Measurements from ENCODE around the gene SLC5A12. TPM values are rescaled to one million over a fixed set of nuclear protein-coding genes. Genes with fewer than 3 reads are reported as not detected.

The SLC5A12 gene
- total and polyA plus RNA-seq, 10 of the 15 experiments (the other 5 are each of a cell fraction or from before 2014, with no cell fraction given), result 0.06 to 0.15 TPM; not detected in 8

- ATAC-seq (no peak), FAIRE-seq (no peak), DNase-seq (ENCODE audit: low read depth, low spot score) (no peak)
- Histone ChIP-seq H2AFZ (ENCODE audit: control insufficient read depth, low read depth, low read length) (no peak overlapping the region), H3K4me3 (no peak overlapping the region), H3K79me2 (ENCODE audit: control insufficient read depth, insufficient read depth, low read length) (no peaks in the 10 kb centered on the region), H3K4me2 (ENCODE audit: control insufficient read depth, insufficient read depth) (no peak overlapping the region), H3K27me3 (replicated peaks in 1 of 2; ENCODE audit: control insufficient read depth in 2 of 2, insufficient read depth in 2 of 2, low read length in 1 of 2) (no peaks in the 10 kb centered on the region), H3K36me3 (ENCODE audit: control insufficient read depth in 2 of 2, insufficient read depth in 2 of 2, low read length in 1 of 2) (no peaks in the 10 kb centered on the region), H3K9me3 (replicated peaks; ENCODE audit: control insufficient read depth, insufficient read depth, low read length) (no peaks in the 10 kb centered on the region), H3K9ac (ENCODE audit: control insufficient read depth, insufficient read depth, low read length) (no peak overlapping the region), H4K20me1 (ENCODE audit: control insufficient read depth, insufficient read depth) (no peaks in the 10 kb centered on the region), H3K4me1 (ENCODE audit: control insufficient read depth, insufficient read depth, low read length) (no peaks in the 10 kb centered on the region), H3K27ac (ENCODE audit: control insufficient read depth, insufficient read depth) (no peak overlapping the region)
- CTCF ChIA-PET, result interaction anchor here (1.1 kb wide), 1 partner anchor 95 kb away, joined by 4 read pairs; no protein-coding TSS in a partner anchor
- TF ChIP-seq, protein P1, sequence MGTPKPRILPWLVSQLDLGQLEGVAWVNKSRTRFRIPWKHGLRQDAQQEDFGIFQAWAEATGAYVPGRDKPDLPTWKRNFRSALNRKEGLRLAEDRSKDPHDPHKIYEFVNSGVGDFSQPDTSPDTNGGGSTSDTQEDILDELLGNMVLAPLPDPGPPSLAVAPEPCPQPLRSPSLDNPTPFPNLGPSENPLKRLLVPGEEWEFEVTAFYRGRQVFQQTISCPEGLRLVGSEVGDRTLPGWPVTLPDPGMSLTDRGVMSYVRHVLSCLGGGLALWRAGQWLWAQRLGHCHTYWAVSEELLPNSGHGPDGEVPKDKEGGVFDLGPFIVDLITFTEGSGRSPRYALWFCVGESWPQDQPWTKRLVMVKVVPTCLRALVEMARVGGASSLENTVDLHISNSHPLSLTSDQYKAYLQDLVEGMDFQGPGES (IDR thresholded peaks at IDR 0.05), result no peak
- TF ChIP-seq PKNOX1 (IDR thresholded peaks at IDR 0.05) (no peak), YY1 (IDR thresholded peaks at IDR 0.05; ENCODE audit: low read depth, low read length) (no peak), RUNX3 (IDR thresholded peaks at IDR 0.05; ENCODE audit: low read length) (no peak)
- TF ChIP-seq, protein P2, sequence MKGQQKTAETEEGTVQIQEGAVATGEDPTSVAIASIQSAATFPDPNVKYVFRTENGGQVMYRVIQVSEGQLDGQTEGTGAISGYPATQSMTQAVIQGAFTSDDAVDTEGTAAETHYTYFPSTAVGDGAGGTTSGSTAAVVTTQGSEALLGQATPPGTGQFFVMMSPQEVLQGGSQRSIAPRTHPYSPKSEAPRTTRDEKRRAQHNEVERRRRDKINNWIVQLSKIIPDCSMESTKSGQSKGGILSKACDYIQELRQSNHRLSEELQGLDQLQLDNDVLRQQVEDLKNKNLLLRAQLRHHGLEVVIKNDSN (IDR thresholded peaks at IDR 0.05; ENCODE audit: borderline replicate concordance, extremely low read length, insufficient read depth, low read depth, low read length), result no peak
- TF ChIP-seq, protein P3, sequence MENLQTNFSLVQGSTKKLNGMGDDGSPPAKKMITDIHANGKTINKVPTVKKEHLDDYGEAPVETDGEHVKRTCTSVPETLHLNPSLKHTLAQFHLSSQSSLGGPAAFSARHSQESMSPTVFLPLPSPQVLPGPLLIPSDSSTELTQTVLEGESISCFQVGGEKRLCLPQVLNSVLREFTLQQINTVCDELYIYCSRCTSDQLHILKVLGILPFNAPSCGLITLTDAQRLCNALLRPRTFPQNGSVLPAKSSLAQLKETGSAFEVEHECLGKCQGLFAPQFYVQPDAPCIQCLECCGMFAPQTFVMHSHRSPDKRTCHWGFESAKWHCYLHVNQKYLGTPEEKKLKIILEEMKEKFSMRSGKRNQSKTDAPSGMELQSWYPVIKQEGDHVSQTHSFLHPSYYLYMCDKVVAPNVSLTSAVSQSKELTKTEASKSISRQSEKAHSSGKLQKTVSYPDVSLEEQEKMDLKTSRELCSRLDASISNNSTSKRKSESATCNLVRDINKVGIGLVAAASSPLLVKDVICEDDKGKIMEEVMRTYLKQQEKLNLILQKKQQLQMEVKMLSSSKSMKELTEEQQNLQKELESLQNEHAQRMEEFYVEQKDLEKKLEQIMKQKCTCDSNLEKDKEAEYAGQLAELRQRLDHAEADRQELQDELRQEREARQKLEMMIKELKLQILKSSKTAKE (IDR thresholded peaks at IDR 0.05; ENCODE audit: low read depth, poor library complexity, severe bottlenecking), result no peak
- RAD21 ChIA-PET (ENCODE audit: unreplicated experiment), result no interaction called here
- intact Hi-C loops (cut with micrococcal nuclease; ENCODE audit: unreplicated experiment), result no loop called here
- no TSS peak for BruUV-seq (replicated peaks)
- in situ Hi-C loops (cut with MboI), result no loop called here
- 77% methylated on average over 1 of the region's 1 CpG for WGBS (ENCODE audit: insufficient coverage, insufficient replicate concordance, low lambda C conversion rate, missing lambda C conversion rate)
- SMC1A ChIA-PET (ENCODE audit: uncharacterized antibody, unreplicated experiment), result interaction anchor here (1.2 to 1.4 kb wide), 2 partner anchors 16 to 85 kb away, joined by 3 to 4 read pairs; no protein-coding TSS in a partner anchor
- POLR2A ChIA-PET, result no interaction called here
Measured at GRCh38 chr11:26662916-26663315, 58.9 kb downstream of the SLC5A12 start.

All from GM12878 (cell line).